Dendritic cell treated with granulocyte-macrophage colony-stimulating factor and Interleukin-4, amounts not matched to agents 40 ng/mL and 50 ng/mL, for 4 days (primary cell): ENCODE results near the gene GPRIN2.
"Not testable (repeated sequence)": the region's sequence is repeated elsewhere in the genome, so short reads cannot be mapped to it uniquely, and the experiment has no call there.

Experiments used
- H3K27ac Mint-ChIP-seq: one replicate; pipeline ENCODE4 v1.8.0; 2022; ENCODE audit warnings: mild to moderate bottlenecking, mixed read lengths
- H3K27me3 Mint-ChIP-seq: one replicate; pipeline ENCODE4 v1.8.0; 2022; ENCODE audit warnings: mild to moderate bottlenecking, mixed read lengths
- H3K36me3 Mint-ChIP-seq: one replicate; pipeline ENCODE4 v1.8.0; 2022; ENCODE audit warnings: low read depth, mixed read lengths
- H3K4me1 Mint-ChIP-seq: one replicate; pipeline ENCODE4 v1.8.0; 2022; ENCODE audit warnings: low read depth, mixed read lengths
- H3K4me3 Mint-ChIP-seq: one replicate; pipeline ENCODE4 v1.8.0; 2022; ENCODE audit warnings: mild to moderate bottlenecking, moderate library complexity, mixed read lengths
- H3K9me3 Mint-ChIP-seq: one replicate; pipeline ENCODE4 v1.8.0; 2022; ENCODE audit warnings: mixed read lengths
- intact Hi-C: fragments of 100-400 bp; cut with micrococcal nuclease; formaldehyde crosslinking; loops from one replicate; pipeline ENCODE4 v1.15.0; 2022

The GPRIN2 gene

DNA sequence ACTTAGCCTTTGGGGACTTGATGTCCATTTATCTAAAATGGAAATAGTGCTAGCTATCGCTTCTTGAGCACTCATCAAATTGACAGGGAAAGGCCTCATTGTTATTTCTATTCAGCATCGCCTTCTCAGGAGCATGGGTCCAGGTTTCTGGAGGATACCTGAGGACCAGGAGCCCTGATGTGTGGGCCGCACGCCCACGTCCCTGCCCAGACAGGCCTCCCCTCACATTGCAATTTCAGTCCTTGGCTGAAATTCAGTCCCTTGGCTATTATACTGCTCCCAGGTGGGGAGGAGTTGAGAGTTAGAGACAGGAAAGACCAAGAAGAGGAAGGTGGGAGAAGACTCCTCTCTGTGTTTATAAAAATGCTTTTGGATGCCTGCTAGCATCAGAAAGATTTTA is 38.9 kb downstream of the GPRIN2 start:
- Mint-ChIP-seq H3K4me1 (no peaks in the 10 kb centered on the region), H3K27me3 (no peaks in the 10 kb centered on the region), H3K9me3 (no peaks in the 10 kb centered on the region), H3K36me3 (no peaks in the 10 kb centered on the region), H3K27ac (no peak overlapping the region), H3K4me3 (no peak overlapping the region)
- intact Hi-C loops: no loop called here

DNA sequence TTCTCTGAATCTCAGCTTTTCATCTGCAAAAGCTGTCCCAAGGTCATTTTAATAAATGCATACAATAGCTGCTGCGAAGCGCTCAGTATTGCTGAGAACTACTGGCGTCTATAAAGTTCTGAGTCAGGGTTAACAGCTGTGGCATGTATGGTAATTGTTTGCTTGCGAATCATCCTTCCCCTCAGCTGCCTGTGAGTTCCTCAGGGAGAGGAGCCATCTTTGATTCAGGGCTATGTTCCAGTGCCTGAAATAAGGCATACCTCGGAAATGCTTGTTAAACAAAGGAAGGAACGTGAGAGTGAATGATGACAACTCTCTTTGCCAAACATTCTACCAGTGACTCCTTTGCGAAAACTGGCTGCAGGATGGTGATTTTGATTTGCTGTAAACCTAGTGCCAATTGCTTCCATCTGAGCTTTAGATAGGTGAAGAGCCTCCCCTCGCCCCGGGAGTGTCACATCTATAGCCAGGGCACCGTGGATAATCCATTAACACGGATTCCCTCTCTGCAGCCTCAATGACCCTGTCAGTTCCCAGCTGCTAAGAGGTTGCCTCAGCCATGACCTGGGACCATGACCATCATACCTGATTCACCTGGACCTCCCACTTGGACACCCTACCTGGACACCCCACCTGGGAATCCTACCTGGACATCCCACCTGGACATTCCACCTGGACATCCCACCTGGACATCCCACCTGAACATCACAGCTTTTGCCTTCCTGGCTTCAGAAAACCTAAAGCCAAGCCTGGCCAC is 39.6 kb downstream of the GPRIN2 start:
- Mint-ChIP-seq H3K9me3 (no peaks in the 10 kb centered on the region), H3K4me1 (no peaks in the 10 kb centered on the region)

DNA sequence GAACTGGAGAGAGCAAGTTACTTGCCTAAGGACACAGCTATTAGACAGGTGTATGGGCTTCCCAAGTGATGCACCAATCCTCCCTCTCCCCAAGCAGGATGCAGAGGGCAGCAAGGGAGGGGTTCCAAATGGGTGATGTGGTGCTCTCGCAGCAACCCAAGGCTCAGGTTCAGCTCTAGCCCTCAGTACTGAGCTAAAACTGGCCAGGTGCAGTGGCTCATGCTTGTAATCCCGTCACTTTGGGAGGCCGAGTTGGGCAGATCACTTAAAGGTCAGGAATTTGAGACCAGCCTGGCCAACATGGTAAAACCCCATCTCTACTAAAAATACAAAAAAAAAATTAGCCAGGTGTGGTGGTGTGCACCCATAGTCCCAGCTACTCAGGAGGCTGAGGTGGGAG is 40.7 kb downstream of the GPRIN2 start:
- Mint-ChIP-seq H3K4me3 (no peak overlapping the region), H3K4me1 (no peaks in the 10 kb centered on the region), H3K9me3 (no peaks in the 10 kb centered on the region), H3K27me3 (no peaks in the 10 kb centered on the region), H3K27ac (no peak overlapping the region), H3K36me3 (no peaks in the 10 kb centered on the region)
- intact Hi-C loops: no loop called here

More for the DNA sequence above, 39.6 kb downstream of the GPRIN2 start:
- Mint-ChIP-seq H3K4me3 (no peak overlapping the region), H3K27ac (no peak overlapping the region), H3K27me3 (no peaks in the 10 kb centered on the region), H3K36me3 (no peaks in the 10 kb centered on the region)
- intact Hi-C loops: no loop called here

DNA sequence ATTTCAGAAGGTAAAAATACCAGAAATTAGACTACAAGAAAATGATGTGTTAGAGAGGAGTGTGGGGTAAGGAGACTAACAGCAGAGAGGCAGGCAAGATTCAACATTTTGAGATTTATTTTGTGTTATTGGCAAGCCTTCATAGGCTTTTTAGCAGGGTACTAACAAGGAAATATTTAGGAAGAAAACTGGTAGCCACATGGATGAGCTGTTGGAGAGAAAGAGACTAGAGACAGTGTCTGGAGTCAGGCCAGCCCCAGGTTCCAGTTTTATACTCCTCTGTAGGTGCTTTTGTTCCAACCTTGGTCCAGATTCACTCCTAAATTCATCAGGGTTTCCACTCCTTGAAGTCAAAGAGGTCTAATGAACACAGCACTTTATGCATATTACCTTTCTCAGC is 41.1 kb downstream of the GPRIN2 start:
- no peak overlapping the region for H3K4me3 Mint-ChIP-seq
- intact Hi-C loops: no loop called here
- no peaks in the 10 kb centered on the region for H3K9me3 Mint-ChIP-seq

DNA sequence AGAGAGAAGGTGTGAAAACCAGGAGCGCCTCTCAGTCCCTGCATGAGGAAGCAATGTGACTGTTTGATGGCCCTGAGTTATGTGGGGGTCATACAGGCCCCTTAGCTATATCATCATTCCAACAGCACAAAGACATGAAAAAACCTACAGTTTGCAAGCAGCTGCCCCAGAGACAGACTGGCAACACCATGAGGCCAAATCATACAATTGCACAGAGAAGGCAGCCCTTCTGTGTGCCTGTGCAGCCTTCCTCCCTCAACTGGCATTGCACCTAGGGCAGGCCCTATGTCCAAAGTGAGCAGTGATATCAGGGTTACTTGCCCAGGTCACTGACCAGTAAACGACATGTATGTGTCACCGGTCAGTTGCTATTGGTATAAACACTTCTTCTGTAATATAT is 41.6 kb downstream of the GPRIN2 start:
- no peaks in the 10 kb centered on the region for H3K9me3 Mint-ChIP-seq
- no peak overlapping the region for H3K27ac Mint-ChIP-seq
- H3K27me3 Mint-ChIP-seq: no peaks in the 10 kb centered on the region
- H3K36me3 Mint-ChIP-seq: no peaks in the 10 kb centered on the region
- no peak overlapping the region for H3K4me3 Mint-ChIP-seq
- intact Hi-C loops: no loop called here
- H3K4me1 Mint-ChIP-seq: no peaks in the 10 kb centered on the region

More for the DNA sequence above, 41.1 kb downstream of the GPRIN2 start:
- H3K36me3 Mint-ChIP-seq: no peaks in the 10 kb centered on the region
- no peaks in the 10 kb centered on the region for H3K4me1 Mint-ChIP-seq
- H3K27me3 Mint-ChIP-seq: no peaks in the 10 kb centered on the region
- H3K27ac Mint-ChIP-seq: no peak overlapping the region

DNA sequence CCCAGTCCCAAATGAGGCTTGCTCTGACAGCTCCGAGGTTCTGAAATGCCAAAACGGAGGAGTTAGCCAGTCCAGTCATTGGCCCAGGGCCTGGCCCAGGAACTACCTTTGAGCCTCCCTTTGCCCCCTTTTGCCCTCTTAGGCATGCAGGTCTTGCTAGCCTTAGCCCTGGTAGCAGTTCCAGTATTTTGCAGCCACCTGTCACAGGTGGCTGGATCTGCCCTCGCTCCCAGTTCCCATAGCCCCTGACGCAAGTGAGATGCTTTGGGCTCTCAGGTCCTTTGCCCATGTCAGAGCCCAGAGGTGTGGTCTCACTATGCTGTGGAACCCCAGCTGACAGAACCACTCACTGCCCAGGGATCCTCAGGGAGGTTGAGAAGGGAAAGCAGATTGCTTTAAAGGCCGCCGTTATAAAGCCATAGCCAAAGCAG is 42.0 kb downstream of the GPRIN2 start:
- no peaks in the 10 kb centered on the region for H3K27me3 Mint-ChIP-seq
- no peak overlapping the region for H3K4me3 Mint-ChIP-seq
- no peaks in the 10 kb centered on the region for H3K36me3 Mint-ChIP-seq
- intact Hi-C loops: no loop called here
- H3K4me1 Mint-ChIP-seq: no peaks in the 10 kb centered on the region
- H3K9me3 Mint-ChIP-seq: no peaks in the 10 kb centered on the region
- H3K27ac Mint-ChIP-seq: no peak overlapping the region

DNA sequence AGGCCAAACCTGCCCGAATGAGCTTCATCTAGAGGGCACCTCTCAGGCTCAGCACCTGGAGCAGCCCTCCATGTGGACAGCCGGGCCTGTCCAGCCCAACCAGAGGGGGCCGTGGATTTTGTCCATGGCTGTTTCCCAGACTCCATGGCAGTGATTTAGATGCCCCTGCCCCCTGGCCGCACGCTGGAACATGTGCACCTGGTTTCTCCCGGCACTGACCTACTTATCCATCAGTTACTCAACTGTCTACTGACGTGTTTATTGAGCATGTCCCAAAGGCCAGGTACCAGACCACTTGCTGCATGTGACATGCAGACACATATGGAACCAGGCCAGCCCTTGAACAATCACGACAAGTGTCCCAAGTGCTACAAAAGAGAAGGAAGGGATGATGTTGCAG is 43.1 kb downstream of the GPRIN2 start:
- H3K36me3 Mint-ChIP-seq, H3K4me1 Mint-ChIP-seq, H3K4me3 Mint-ChIP-seq, H3K9me3 Mint-ChIP-seq, H3K27ac Mint-ChIP-seq, H3K27me3 Mint-ChIP-seq, intact Hi-C loops: not testable (repeated sequence)

DNA sequence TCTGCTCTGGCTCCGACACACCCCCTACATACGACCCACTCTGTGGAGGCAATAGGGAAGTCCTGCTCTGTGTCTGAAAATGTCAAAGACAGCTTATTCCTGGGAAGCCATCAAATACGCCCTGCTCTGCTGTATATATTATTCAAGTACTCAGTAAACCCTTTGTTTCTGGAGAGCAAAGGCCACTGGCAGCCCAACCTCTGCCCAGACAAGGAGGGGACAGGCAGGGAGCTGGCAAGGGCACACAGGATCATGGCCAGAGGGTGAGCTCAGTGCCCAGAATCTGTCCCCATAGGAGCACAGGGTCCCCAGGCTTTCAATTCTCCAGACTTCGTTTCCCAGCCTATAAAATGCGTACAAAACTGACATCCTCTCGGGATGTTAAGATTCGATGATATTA is 43.7 kb downstream of the GPRIN2 start:
- H3K27me3 Mint-ChIP-seq, H3K27ac Mint-ChIP-seq, H3K9me3 Mint-ChIP-seq, H3K4me1 Mint-ChIP-seq, H3K36me3 Mint-ChIP-seq, intact Hi-C loops, H3K4me3 Mint-ChIP-seq: not testable (repeated sequence)

DNA sequence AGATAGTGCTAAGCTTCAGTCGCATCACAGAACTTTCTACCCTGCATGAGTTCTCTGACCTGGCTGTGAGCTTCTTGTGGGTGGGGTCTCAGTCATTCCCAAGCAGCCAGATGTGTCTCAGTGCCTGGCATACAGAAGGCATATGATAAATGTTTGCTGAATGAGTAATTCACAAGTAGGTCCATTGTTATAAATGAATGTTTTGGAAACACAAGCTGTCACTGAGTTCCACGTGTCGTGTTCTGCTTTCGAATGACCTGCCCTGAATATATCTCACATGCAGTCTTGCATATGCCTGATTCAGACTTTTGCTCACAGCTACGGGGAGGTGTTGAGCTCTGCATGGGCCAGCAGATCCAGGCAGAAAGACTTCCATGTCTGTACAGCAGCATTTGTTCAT is 44.5 kb downstream of the GPRIN2 start:
- H3K36me3 Mint-ChIP-seq: not testable (repeated sequence)

More for the DNA sequence above, 44.5 kb downstream of the GPRIN2 start:
- H3K27ac Mint-ChIP-seq, H3K4me1 Mint-ChIP-seq, H3K4me3 Mint-ChIP-seq, H3K9me3 Mint-ChIP-seq, H3K27me3 Mint-ChIP-seq, intact Hi-C loops: not testable (repeated sequence)
